HUES48 (cell line): ENCODE results near the gene PLEKHG4.

ENCODE experiments used
- H3K27ac ChIP-seq: one replicate; pipeline ENCODE4 v1.7.0; 2013; ENCODE audit warnings: low read depth, low read length, inconsistent platforms
- H3K27me3 ChIP-seq: 2 replicates; pipeline ENCODE4 v1.6.1; 2013; ENCODE audit warnings: mild to moderate bottlenecking, low read length; ENCODE audit not compliant: control insufficient read depth, insufficient read depth
- H3K36me3 ChIP-seq: 2 replicates; pipeline ENCODE4 v1.6.1; 2013; ENCODE audit warnings: low read length; ENCODE audit not compliant: control insufficient read depth, insufficient read depth
- H3K4me1 ChIP-seq: 2 replicates; pipeline ENCODE4 v1.6.1; 2013; ENCODE audit warnings: mild to moderate bottlenecking, low read length; ENCODE audit not compliant: control insufficient read depth, insufficient read depth
- H3K4me3 ChIP-seq: 2 replicates; pipeline ENCODE4 v1.5.1; 2013; ENCODE audit warnings: mild to moderate bottlenecking, low read depth, low read length
- H3K9ac ChIP-seq: 2 replicates; pipeline ENCODE4 v1.6.1; 2013; ENCODE audit warnings: mild to moderate bottlenecking, low read depth, low read length, moderate library complexity
- H3K9me3 ChIP-seq: 2 replicates; pipeline ENCODE4 v1.6.1; 2013; ENCODE audit warnings: low read length; ENCODE audit not compliant: control insufficient read depth, insufficient read depth

The PLEKHG4 gene

GRCh38 chr16:67270931-67271338 is 8.4 kb upstream of the PLEKHG4 start:
- Histone ChIP-seq H3K9ac (no peak overlapping the region), H3K36me3 (no peaks in the 10 kb centered on the region), H3K4me1 (0 out of 2 replicates have a peak, but pooled peaks cover 4% of the 10 kb centered on the region), H3K9me3 (no peaks in the 10 kb centered on the region), H3K27ac (no peak overlapping the region), H3K27me3 (no peaks in the 10 kb centered on the region), H3K4me3 (no peak overlapping the region)

- Histone ChIP-seq H3K27ac (no peak overlapping the region), H3K9ac (no peak overlapping the region), H3K4me3 (no peak overlapping the region), H3K4me1 (0 out of 2 replicates have a peak, but pooled peaks cover 4% of the 10 kb centered on the region), H3K9me3 (no peaks in the 10 kb centered on the region), H3K27me3 (no peaks in the 10 kb centered on the region), H3K36me3 (no peaks in the 10 kb centered on the region)
Observed at GRCh38 chr16:67271446-67271845, 7.9 kb upstream of the PLEKHG4 start.

GRCh38 chr16:67275321-67275720 is 4.0 kb upstream of the PLEKHG4 start:
- Histone ChIP-seq H3K36me3 (no peaks in the 10 kb centered on the region; the same call in 1 of the 2 replicates), H3K4me1 (no peaks in the 10 kb centered on the region), H3K27ac (no peak overlapping the region), H3K9ac (no peak overlapping the region), H3K4me3 (no peak overlapping the region), H3K9me3 (no peaks in the 10 kb centered on the region), H3K27me3 (peaks cover 8% of the 10 kb centered on the region)

- H3K4me1 ChIP-seq = no peaks in the 10 kb centered on the region
- H3K27me3 ChIP-seq = peaks cover 8% of the 10 kb centered on the region
- H3K36me3 ChIP-seq = no peaks in the 10 kb centered on the region; the same call in 1 of the 2 replicates
- no peak overlapping the region for H3K9ac ChIP-seq
- H3K9me3 ChIP-seq = no peaks in the 10 kb centered on the region
- no peak overlapping the region for H3K4me3 ChIP-seq
- no peak overlapping the region for H3K27ac ChIP-seq
Observed at GRCh38 chr16:67277294-67277998, 1.9 kb upstream of the PLEKHG4 start.

GRCh38 chr16:67277999-67278772 is 1.1 kb upstream of the PLEKHG4 start:
- peaks cover 8% of the 10 kb centered on the region for H3K27me3 ChIP-seq
- H3K27ac ChIP-seq = no peak overlapping the region
- H3K9ac ChIP-seq = no peak overlapping the region

GRCh38 chr16:67278773-67279295 is 498 bp upstream of the PLEKHG4 start:
- Histone ChIP-seq H3K9ac (no peak overlapping the region), H3K4me1 (no peaks in the 10 kb centered on the region)

More at GRCh38 chr16:67277999-67278772, 1.1 kb upstream of the PLEKHG4 start:
- no peaks in the 10 kb centered on the region for H3K9me3 ChIP-seq
- H3K36me3 ChIP-seq = no peaks in the 10 kb centered on the region; the same call in 1 of the 2 replicates
- H3K4me3 ChIP-seq = peak overlapping the region; percentile 64; the same call in 1 of the 2 replicates
- H3K4me1 ChIP-seq = no peaks in the 10 kb centered on the region

GRCh38 chr16:67280090-67281015 is 1.0 kb downstream of the PLEKHG4 start:
- Histone ChIP-seq H3K9ac (no peak overlapping the region), H3K27me3 (peaks cover 8% of the 10 kb centered on the region), H3K4me1 (no peaks in the 10 kb centered on the region), H3K4me3 (no peak overlapping the region), H3K36me3 (no peaks in the 10 kb centered on the region; the same call in 1 of the 2 replicates), H3K9me3 (no peaks in the 10 kb centered on the region), H3K27ac (no peak overlapping the region)

More at GRCh38 chr16:67278773-67279295, 498 bp upstream of the PLEKHG4 start:
- Histone ChIP-seq H3K36me3 (no peaks in the 10 kb centered on the region; the same call in 1 of the 2 replicates), H3K27me3 (peaks cover 8% of the 10 kb centered on the region), H3K9me3 (no peaks in the 10 kb centered on the region), H3K4me3 (peak overlapping the region; percentile 64), H3K27ac (no peak overlapping the region)

- H3K36me3 ChIP-seq = no peaks in the 10 kb centered on the region; the same call in 1 of the 2 replicates
- no peaks in the 10 kb centered on the region for H3K9me3 ChIP-seq
- H3K27ac ChIP-seq = no peak overlapping the region
- H3K4me1 ChIP-seq = no peaks in the 10 kb centered on the region
- H3K9ac ChIP-seq = no peak overlapping the region
- H3K27me3 ChIP-seq = peaks cover 8% of the 10 kb centered on the region
- no peak overlapping the region for H3K4me3 ChIP-seq
Observed at GRCh38 chr16:67281536-67282446, 2.5 kb downstream of the PLEKHG4 start.

- Histone ChIP-seq H3K9ac (no peak overlapping the region), H3K4me1 (no peaks in the 10 kb centered on the region), H3K9me3 (no peaks in the 10 kb centered on the region), H3K27ac (no peak overlapping the region), H3K27me3 (peaks cover 8% of the 10 kb centered on the region), H3K36me3 (no peaks in the 10 kb centered on the region), H3K4me3 (no peak overlapping the region)
Observed at GRCh38 chr16:67282447-67282805, 3.1 kb downstream of the PLEKHG4 start.
